ENCODE results near the gene CETN2.
A peak's percentile ranks its signal among the peaks of the same experiment; 100 is the strongest.

The CETN2 gene

GRCh38 chrX:152819266-152819665, 11.3 kb downstream of the CETN2 start:
- Histone ChIP-seq H3K79me2 (ENCODE audit: control insufficient read depth, insufficient read depth, low read length, poor library complexity) (no peaks in the 10 kb centered on the region), H4K91ac (ENCODE audit: low read depth, low read length) (no peak overlapping the region), H2BK12ac (ENCODE audit: low read length) (no peak overlapping the region)

GRCh38 chrX:152818356-152818755, 12.2 kb downstream of the CETN2 start:
- H2BK5ac ChIP-seq (ENCODE audit: low read depth, low read length, poor library complexity) = no peak overlapping the region
- no CpG with 5 or more reads among the region's 5 CpGs for WGBS (ENCODE audit: extremely low coverage, insufficient coverage, insufficient read length)
- no peaks in the 10 kb centered on the region for H3K9me3 ChIP-seq (ENCODE audit: insufficient read depth, low read depth, low read length)

More at GRCh38 chrX:152819266-152819665, 11.3 kb downstream of the CETN2 start:
- Histone ChIP-seq H2BK120ac (ENCODE audit: insufficient read depth, low read length, poor library complexity) (no peak overlapping the region), H4K8ac (ENCODE audit: low read depth, low read length) (no peak overlapping the region), H3K9ac (ENCODE audit: low read length) (no peak overlapping the region), H3K36me3 (ENCODE audit: control insufficient read depth in 1 of 2, insufficient read depth in 2 of 2, low read length in 2 of 2) (no peaks in the 10 kb centered on the region), H3K4ac (ENCODE audit: low read depth, low read length) (no peak overlapping the region), H3K9me3 (ENCODE audit: insufficient read depth, low read depth, low read length) (no peaks in the 10 kb centered on the region), H4K12ac (ENCODE audit: low read depth, low read length) (no peak overlapping the region), H3K79me1 (ENCODE audit: low read length) (no peaks in the 10 kb centered on the region), H3K27me3 (ENCODE audit: insufficient read depth, low read length) (no peaks in the 10 kb centered on the region), H3K4me1 (ENCODE audit: control insufficient read depth in 1 of 2, insufficient read depth in 2 of 2, low read length in 2 of 2) (no peaks in the 10 kb centered on the region), H2AK5ac (ENCODE audit: low read length) (no peak overlapping the region), H3K18ac (ENCODE audit: low read length) (no peak overlapping the region), H3K14ac (ENCODE audit: low read length) (no peak overlapping the region), H3K27ac (ENCODE audit: low read depth, low read length) (no peak overlapping the region), H2BK5ac (ENCODE audit: low read depth, low read length, poor library complexity) (no peak overlapping the region), H2AFZ (ENCODE audit: insufficient read depth, low read length, poor library complexity) (no peak overlapping the region), H3K23ac (ENCODE audit: low read length) (no peak overlapping the region), H3K4me2 (ENCODE audit: low read length) (no peak overlapping the region), H3K4me3 (ENCODE audit: low read depth, low read length) (no peak overlapping the region)
- DNase-seq = no peak
- WGBS (ENCODE audit: extremely low coverage, insufficient coverage, insufficient read length) = no CpG with 5 or more reads among the region's 2 CpGs

GRCh38 chrX:152817078-152817764, 13.3 kb downstream of the CETN2 start:
- Histone ChIP-seq H3K4me1 (ENCODE audit: control insufficient read depth in 1 of 2, insufficient read depth in 2 of 2, low read length in 2 of 2) (no peaks in the 10 kb centered on the region), H2BK120ac (ENCODE audit: insufficient read depth, low read length, poor library complexity) (no peak overlapping the region), H4K12ac (ENCODE audit: low read depth, low read length) (no peak overlapping the region), H3K9ac (ENCODE audit: low read length) (no peak overlapping the region), H3K4me2 (ENCODE audit: low read length) (no peak overlapping the region), H3K14ac (ENCODE audit: low read length) (no peak overlapping the region), H2BK12ac (ENCODE audit: low read length) (no peak overlapping the region), H3K4me3 (ENCODE audit: low read depth, low read length) (no peak overlapping the region), H3K79me1 (ENCODE audit: low read length) (no peaks in the 10 kb centered on the region), H3K4ac (ENCODE audit: low read depth, low read length) (no peak overlapping the region), H3K27me3 (ENCODE audit: insufficient read depth, low read length) (no peaks in the 10 kb centered on the region), H2BK5ac (ENCODE audit: low read depth, low read length, poor library complexity) (no peak overlapping the region), H2AFZ (ENCODE audit: insufficient read depth, low read length, poor library complexity) (no peak overlapping the region), H4K8ac (ENCODE audit: low read depth, low read length) (no peak overlapping the region), H4K91ac (ENCODE audit: low read depth, low read length) (no peak overlapping the region), H3K79me2 (ENCODE audit: control insufficient read depth, insufficient read depth, low read length, poor library complexity) (no peaks in the 10 kb centered on the region), H3K36me3 (ENCODE audit: control insufficient read depth in 1 of 2, insufficient read depth in 2 of 2, low read length in 2 of 2) (no peaks in the 10 kb centered on the region), H3K18ac (ENCODE audit: low read length) (no peak overlapping the region), H3K27ac (ENCODE audit: low read depth, low read length) (no peak overlapping the region), H3K23ac (ENCODE audit: low read length) (no peak overlapping the region), H2AK5ac (ENCODE audit: low read length) (no peak overlapping the region), H3K9me3 (ENCODE audit: insufficient read depth, low read depth, low read length) (no peaks in the 10 kb centered on the region)
- peak in 1 of 2 donors; percentile 31 for DNase-seq
- no CpG with 5 or more reads among the region's 6 CpGs for WGBS (ENCODE audit: extremely low coverage, insufficient coverage, insufficient read length)

More at GRCh38 chrX:152818356-152818755, 12.2 kb downstream of the CETN2 start:
- no peak overlapping the region for H3K23ac ChIP-seq (ENCODE audit: low read length)
- DNase-seq = no peak
- H2BK120ac ChIP-seq (ENCODE audit: insufficient read depth, low read length, poor library complexity) = no peak overlapping the region
- H3K9ac ChIP-seq (ENCODE audit: low read length) = no peak overlapping the region
- no peak overlapping the region for H4K12ac ChIP-seq (ENCODE audit: low read depth, low read length)
- H3K4ac ChIP-seq (ENCODE audit: low read depth, low read length) = no peak overlapping the region
- H2AFZ ChIP-seq (ENCODE audit: insufficient read depth, low read length, poor library complexity) = no peak overlapping the region
- no peak overlapping the region for H3K4me3 ChIP-seq (ENCODE audit: low read depth, low read length)
- no peaks in the 10 kb centered on the region for H3K36me3 ChIP-seq (ENCODE audit: control insufficient read depth in 1 of 2, insufficient read depth in 2 of 2, low read length in 2 of 2)
- H3K27ac ChIP-seq (ENCODE audit: low read depth, low read length) = no peak overlapping the region
- no peaks in the 10 kb centered on the region for H3K79me2 ChIP-seq (ENCODE audit: control insufficient read depth, insufficient read depth, low read length, poor library complexity)
- no peak overlapping the region for H2BK12ac ChIP-seq (ENCODE audit: low read length)
- no peaks in the 10 kb centered on the region for H3K27me3 ChIP-seq (ENCODE audit: insufficient read depth, low read length)
- H4K91ac ChIP-seq (ENCODE audit: low read depth, low read length) = no peak overlapping the region
- H2AK5ac ChIP-seq (ENCODE audit: low read length) = no peak overlapping the region
- no peak overlapping the region for H4K8ac ChIP-seq (ENCODE audit: low read depth, low read length)
- no peaks in the 10 kb centered on the region for H3K79me1 ChIP-seq (ENCODE audit: low read length)
- H3K4me1 ChIP-seq (ENCODE audit: control insufficient read depth in 1 of 2, insufficient read depth in 2 of 2, low read length in 2 of 2) = no peaks in the 10 kb centered on the region
- H3K4me2 ChIP-seq (ENCODE audit: low read length) = no peak overlapping the region
- no peak overlapping the region for H3K18ac ChIP-seq (ENCODE audit: low read length)
- H3K14ac ChIP-seq (ENCODE audit: low read length) = no peak overlapping the region

GRCh38 chrX:152814048-152814447, 16.5 kb downstream of the CETN2 start:
- H3K9me3 ChIP-seq (ENCODE audit: insufficient read depth, low read depth, low read length) = no peaks in the 10 kb centered on the region
- no peak overlapping the region for H3K4me2 ChIP-seq (ENCODE audit: low read length)
- no peak overlapping the region for H3K9ac ChIP-seq (ENCODE audit: low read length)
- H3K4me3 ChIP-seq (ENCODE audit: low read depth, low read length) = no peak overlapping the region
- H3K36me3 ChIP-seq (ENCODE audit: control insufficient read depth in 1 of 2, insufficient read depth in 2 of 2, low read length in 2 of 2) = no peaks in the 10 kb centered on the region
- no peak overlapping the region for H2BK5ac ChIP-seq (ENCODE audit: low read depth, low read length, poor library complexity)
- no peak overlapping the region for H3K27ac ChIP-seq (ENCODE audit: low read depth, low read length)
- H3K14ac ChIP-seq (ENCODE audit: low read length) = no peak overlapping the region
- no peak overlapping the region for H2BK120ac ChIP-seq (ENCODE audit: insufficient read depth, low read length, poor library complexity)
- no peaks in the 10 kb centered on the region for H3K79me2 ChIP-seq (ENCODE audit: control insufficient read depth, insufficient read depth, low read length, poor library complexity)
- no peak overlapping the region for H3K23ac ChIP-seq (ENCODE audit: low read length)
- no peak overlapping the region for H2AFZ ChIP-seq (ENCODE audit: insufficient read depth, low read length, poor library complexity)
- no peaks in the 10 kb centered on the region for H3K4me1 ChIP-seq (ENCODE audit: control insufficient read depth in 1 of 2, insufficient read depth in 2 of 2, low read length in 2 of 2)
- no peak overlapping the region for H4K91ac ChIP-seq (ENCODE audit: low read depth, low read length)
- no peaks in the 10 kb centered on the region for H3K79me1 ChIP-seq (ENCODE audit: low read length)
- no peak overlapping the region for H2BK12ac ChIP-seq (ENCODE audit: low read length)
- DNase-seq = no peak
- H3K4ac ChIP-seq (ENCODE audit: low read depth, low read length) = no peak overlapping the region
- no peak overlapping the region for H4K12ac ChIP-seq (ENCODE audit: low read depth, low read length)
- H4K8ac ChIP-seq (ENCODE audit: low read depth, low read length) = no peak overlapping the region
- no peak overlapping the region for H2AK5ac ChIP-seq (ENCODE audit: low read length)
- H3K18ac ChIP-seq (ENCODE audit: low read length) = no peak overlapping the region
- H3K27me3 ChIP-seq (ENCODE audit: insufficient read depth, low read length) = no peaks in the 10 kb centered on the region
- WGBS (ENCODE audit: extremely low coverage, insufficient coverage, insufficient read length) = no CpG with 5 or more reads among the region's 5 CpGs
